Gastroesophageal sphincter (tissue), 4 donors: ENCODE data around the gene PAAF1. TPM values are rescaled to one million over a fixed set of nuclear protein-coding genes. Genes with fewer than 3 reads are reported as not detected.

Experiments
- ATAC-seq: fragments of 150-250 bp; one replicate; pipeline ENCODE4 v1.9.1; 2016; ENCODE audit warnings: mild to moderate bottlenecking, moderate library complexity
- H3K27ac ChIP-seq, 4 donors: fragments of 200-600 bp; sonication (generic) in 3 of 4; 1 replicate in 3 of 4; 2 replicates in 1 of 4; pipeline ENCODE4 v1.5.1; 2016 to 2019
- H3K27me3 ChIP-seq: fragments of 200-600 bp; sonication (generic); one replicate; pipeline ENCODE4 v1.5.1; 2019
- H3K36me3 ChIP-seq, 2 donors: fragments of 200-600 bp; sonication (generic); one replicate each; pipeline ENCODE4 v1.5.1; 2019; ENCODE audit warnings: control low read depth in 1 of 2
- H3K4me1 ChIP-seq, 3 donors: fragments of 200-600 bp; sonication (generic); 1 replicate in 2 of 3; 2 replicates in 1 of 3; pipeline ENCODE4 v1.5.1; 2016 to 2019; ENCODE audit warnings: control low read depth in 2 of 3
- H3K4me3 ChIP-seq, 2 donors: fragments of 200-600 bp; sonication (generic); one replicate each; pipeline ENCODE4 v1.5.1; 2019; ENCODE audit warnings: mild to moderate bottlenecking in 1 of 2, moderate library complexity in 1 of 2
- H3K9me3 ChIP-seq, 3 donors: fragments of 200-600 bp; sonication (generic); one replicate each; pipeline ENCODE4 v1.5.1; 2017 to 2019; ENCODE audit warnings: control low read depth in 2 of 3
- EP300 ChIP-seq: sonication (generic); formaldehyde crosslinking; IDR thresholded peaks from one replicate; pipeline ENCODE4 v1.6.1; 2017; ENCODE audit warnings: antibody characterized with exemption, mild to moderate bottlenecking
- POLR2A ChIP-seq, 2 donors: fragments of 450-650 bp; IDR thresholded peaks; one replicate each; pipeline ENCODE4 v1.6.1; 2017; ENCODE audit warnings: antibody characterized with exemption in 2 of 2, mild to moderate bottlenecking in 2 of 2, moderate library complexity in 1 of 2
- POLR2AphosphoS5 ChIP-seq: sonication (generic); formaldehyde crosslinking; IDR thresholded peaks from one replicate; pipeline ENCODE4 v1.6.1; 2017; ENCODE audit warnings: antibody characterized with exemption
- WGBS, 2 donors: methylation state at CpG; one replicate each; pipeline ENCODE4 v1.1.5; 2018; ENCODE audit warnings: low coverage in 1 of 2; 5-methylcytosine and 5-hydroxymethylcytosine counted together
- total RNA-seq, 4 donors: library from RNA; depleted of rRNA; stranded (reverse); fragments of >200 nt; gene quantifications; one replicate each; pipeline ENCODE4 v1.1.0, GENCODE V29; 2016
- TF ChIP-seq, protein P1 (sequence below), 4 experiments: fragments of 200-600 bp in 2 of 4; fragments of 450-650 bp in 2 of 4; sonication (generic) in 1 of 4; IDR thresholded peaks; one replicate each; pipeline ENCODE4 v1.5.1; 2017 to 2019; ENCODE audit warnings: antibody characterized with exemption in 4 of 4, mild to moderate bottlenecking in 2 of 4, moderate library complexity in 2 of 4

PAAF1 gene
- total RNA-seq, 4 donors from 2014 or later: 16.2 to 30.2 (median 17.8) TPM

DNA sequence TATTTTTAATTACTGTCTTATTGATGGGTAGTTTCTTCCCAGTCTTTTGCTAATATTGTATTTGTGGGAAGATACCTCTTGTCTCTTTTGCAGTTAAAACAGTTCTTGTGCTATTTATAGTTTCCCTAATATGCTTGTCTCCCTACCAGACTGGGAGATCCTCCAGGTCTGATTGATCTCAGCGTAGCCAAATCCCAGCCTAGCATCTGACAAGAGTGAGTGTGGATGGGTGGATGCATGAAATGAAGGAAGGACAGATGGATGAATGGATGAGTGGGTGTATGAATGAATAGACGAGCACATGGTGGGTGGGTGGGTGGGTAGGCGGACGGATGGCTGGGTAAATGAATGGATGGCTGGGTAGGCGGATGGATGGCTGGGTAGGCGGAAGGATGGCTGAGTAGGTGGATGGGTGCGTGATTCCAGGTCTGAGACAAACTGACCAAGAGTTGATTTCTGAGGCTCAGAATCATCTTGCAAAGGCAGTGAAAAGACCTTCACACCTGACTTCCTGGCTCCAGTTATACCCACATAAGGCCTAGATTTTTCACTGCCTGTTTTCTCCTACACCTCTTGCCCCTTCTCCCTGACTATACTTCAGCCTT, 85.4 kb downstream of the PAAF1 start:
- WGBS, 2 donors: 63 to 78% methylated on average over 5 to 7 of the region's 7 CpGs
- TF ChIP-seq, protein P1, sequence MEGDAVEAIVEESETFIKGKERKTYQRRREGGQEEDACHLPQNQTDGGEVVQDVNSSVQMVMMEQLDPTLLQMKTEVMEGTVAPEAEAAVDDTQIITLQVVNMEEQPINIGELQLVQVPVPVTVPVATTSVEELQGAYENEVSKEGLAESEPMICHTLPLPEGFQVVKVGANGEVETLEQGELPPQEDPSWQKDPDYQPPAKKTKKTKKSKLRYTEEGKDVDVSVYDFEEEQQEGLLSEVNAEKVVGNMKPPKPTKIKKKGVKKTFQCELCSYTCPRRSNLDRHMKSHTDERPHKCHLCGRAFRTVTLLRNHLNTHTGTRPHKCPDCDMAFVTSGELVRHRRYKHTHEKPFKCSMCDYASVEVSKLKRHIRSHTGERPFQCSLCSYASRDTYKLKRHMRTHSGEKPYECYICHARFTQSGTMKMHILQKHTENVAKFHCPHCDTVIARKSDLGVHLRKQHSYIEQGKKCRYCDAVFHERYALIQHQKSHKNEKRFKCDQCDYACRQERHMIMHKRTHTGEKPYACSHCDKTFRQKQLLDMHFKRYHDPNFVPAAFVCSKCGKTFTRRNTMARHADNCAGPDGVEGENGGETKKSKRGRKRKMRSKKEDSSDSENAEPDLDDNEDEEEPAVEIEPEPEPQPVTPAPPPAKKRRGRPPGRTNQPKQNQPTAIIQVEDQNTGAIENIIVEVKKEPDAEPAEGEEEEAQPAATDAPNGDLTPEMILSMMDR (IDR thresholded peaks at IDR 0.05): no peak
- Histone ChIP-seq H3K27ac (no peak overlapping the region), H3K4me3 (no peak overlapping the region), H3K36me3 (no peaks in the 10 kb centered on the region), H3K9me3 (no peaks in the 10 kb centered on the region), H3K4me1 (peaks cover 0 to 12% (median 6%) of the 10 kb centered on the region in 3 donors), H3K27me3 (peaks cover 24% of the 10 kb centered on the region)
- ATAC-seq: no peak

DNA sequence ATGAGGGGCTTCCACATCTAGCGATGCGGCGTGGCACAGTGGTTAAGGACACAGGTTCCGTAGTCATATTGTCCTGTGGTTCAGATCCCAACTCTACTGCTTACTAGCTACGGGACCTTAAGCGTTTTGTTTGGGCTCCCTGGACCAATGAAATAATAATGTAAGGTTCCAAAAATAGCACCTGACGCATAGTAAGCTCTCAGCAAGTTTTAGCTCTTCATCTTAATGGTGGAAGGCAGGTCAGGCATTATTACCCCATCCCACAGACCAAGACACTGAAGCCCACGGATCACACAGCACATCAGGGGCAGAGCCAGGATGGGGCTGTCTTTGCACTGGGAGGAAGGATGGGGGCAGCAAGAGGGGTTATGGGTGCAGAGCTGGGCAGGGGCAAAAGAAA, 87.1 kb downstream of the PAAF1 start:
- Histone ChIP-seq H3K36me3 (no peaks in the 10 kb centered on the region), H3K4me3 (no peak overlapping the region), H3K4me1 (peaks cover 0 to 12% (median 6%) of the 10 kb centered on the region in 3 donors), H3K9me3 (no peaks in the 10 kb centered on the region), H3K27me3 (peaks cover 17% of the 10 kb centered on the region), H3K27ac (no peak overlapping the region)
- WGBS, 2 donors: 56 to 58% methylated on average over 4 to 7 of the region's 8 CpGs
- ATAC-seq: no peak
- TF ChIP-seq, protein P1 (IDR thresholded peaks at IDR 0.05): no peak
- TF ChIP-seq EP300 (no peak), POLR2A (IDR thresholded peaks at IDR 0.05) (no peak), POLR2AphosphoS5 (no peak)

DNA sequence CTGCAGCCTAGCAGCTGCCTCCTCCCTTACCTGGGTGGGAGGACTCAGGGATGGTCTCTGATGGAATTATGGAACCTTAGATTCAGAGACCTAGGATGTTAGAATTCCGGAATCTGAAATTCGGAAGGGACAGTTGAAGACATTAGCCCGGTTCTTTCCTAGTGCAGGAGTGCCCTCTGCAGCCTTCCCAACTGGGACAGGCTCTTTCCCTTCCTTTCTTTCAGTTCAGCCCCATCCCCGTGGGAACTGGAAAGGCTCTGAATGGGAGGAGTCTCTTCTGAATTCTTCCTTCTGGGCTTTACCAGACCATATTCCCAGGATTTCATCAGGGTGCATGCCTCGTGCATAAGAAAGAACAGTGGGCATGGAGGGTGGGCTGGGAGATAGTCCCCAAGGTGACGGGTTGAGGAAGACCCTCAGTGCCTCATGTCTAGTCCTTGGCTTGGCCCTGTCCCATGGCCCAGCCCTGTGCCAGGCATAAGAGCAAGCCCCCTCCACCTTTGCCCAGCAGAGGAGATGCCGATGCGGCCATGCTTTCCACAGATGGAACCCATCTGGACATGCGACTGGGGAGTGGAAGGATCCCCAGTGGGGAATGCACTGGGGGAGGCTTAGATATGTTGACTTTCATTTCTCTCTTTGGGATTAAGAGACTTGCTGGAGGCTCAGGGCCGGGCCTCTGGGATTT, 88.4 kb downstream of the PAAF1 start:
- TF ChIP-seq, protein P1 (IDR thresholded peaks at IDR 0.05): no peak
- TF ChIP-seq EP300: no peak
- TF ChIP-seq POLR2AphosphoS5: no peak
- TF ChIP-seq POLR2A (IDR thresholded peaks at IDR 0.05): no peak
- Histone ChIP-seq H3K36me3 (no peaks in the 10 kb centered on the region), H3K4me3 (no peak overlapping the region), H3K9me3 (no peaks in the 10 kb centered on the region), H3K4me1 (peaks cover 0 to 12% (median 6%) of the 10 kb centered on the region in 3 donors), H3K27ac (no peak overlapping the region), H3K27me3 (peaks cover 17% of the 10 kb centered on the region)
- 29 to 48% methylated on average over 4 to 10 of the region's 10 CpGs for WGBS, 2 donors
- no peak for ATAC-seq

DNA sequence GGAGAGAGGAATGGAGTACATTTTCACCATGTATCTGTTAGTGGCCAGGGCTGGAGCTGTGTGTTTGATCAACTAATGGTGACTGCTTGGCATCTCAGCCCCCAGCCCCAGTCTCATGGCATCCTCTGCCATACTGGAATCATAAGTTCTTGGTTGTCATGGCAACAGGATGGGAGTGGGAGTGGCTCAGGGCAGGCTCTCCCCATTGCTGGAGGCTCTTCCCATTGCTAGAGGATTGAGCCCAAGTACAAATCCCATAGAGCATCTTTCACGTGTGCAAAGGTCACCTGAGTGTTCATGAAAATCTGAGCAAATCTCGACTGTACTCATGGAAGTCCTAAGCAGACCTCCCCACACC, 88.9 kb downstream of the PAAF1 start:
- 60 to 100% methylated on average over 1 of the region's 2 CpGs for whole genome bisulfite sequencing, 2 donors
- H3K27ac ChIP-seq: no peak overlapping the region
- no peak overlapping the region for H3K4me3 ChIP-seq
- no peaks in the 10 kb centered on the region for H3K36me3 ChIP-seq
- H3K27me3 ChIP-seq: peaks cover 17% of the 10 kb centered on the region
- peaks cover 0 to 12% (median 6%) of the 10 kb centered on the region in 3 donors for H3K4me1 ChIP-seq
- H3K9me3 ChIP-seq: no peaks in the 10 kb centered on the region
- ATAC-seq: no peak
- TF ChIP-seq, protein P1 (IDR thresholded peaks at IDR 0.05): no peak
- TF ChIP-seq POLR2AphosphoS5 (no peak), EP300 (no peak), POLR2A (IDR thresholded peaks at IDR 0.05) (no peak)
